A549 (cell line): Measurements from ENCODE around the gene NXT1. TPM values are rescaled to one million over a fixed set of nuclear protein-coding genes. Genes with fewer than 3 reads are reported as not detected.

ENCODE experiments used
- ATAC-seq, 2 experiments: fragments of 200-7000 bp in 1 of 2; fragments of >200 bp in 1 of 2; cut with Nextera tagmentation in 1 of 2; cut with Tn5 transposase in 1 of 2; 3 replicates each; pipeline versions ENCODE4 v1.8.0 to v1.9.1; 2018 to 2020; ENCODE audit warnings: mild to moderate bottlenecking in 1 of 2, moderate library complexity in 1 of 2
- CTCF ChIA-PET: fragments of 300-600 bp; sonication (Branson Sonifier 250); formaldehyde crosslinking; extraction: SDS; loops from one replicate; lab custom pipeline; 2021; ENCODE audit warnings: antibody characterized with exemption, inconsistent platforms; lab: Yijun Ruan, JAX
- POLR2A ChIA-PET: fragments of 350-600 bp; formaldehyde crosslinking; extraction: SDS; loops from one replicate; lab custom pipeline; 2021; ENCODE audit warnings: antibody characterized with exemption, inconsistent platforms; lab: Yijun Ruan, JAX
- DNase-seq, 2 experiments: peaks; one replicate each; pipeline versions ENCODE4 v3.0.0 to v3.0.0-alpha.2; 2011 to 2016; ENCODE audit warnings: low read depth in 1 of 2, low spot score in 1 of 2
- FAIRE-seq: peaks from 2 replicates; lab custom pipeline; 2011; peaks lifted over from hg19 to GRCh38; lab: Jason Lieb, UNC
- H3K27ac ChIP-seq, 2 experiments: fragments of >200 bp; sonication (Bioruptor Twin); formaldehyde crosslinking; 3 replicates each; pipeline ENCODE4 v1.5.1; 2016 to 2017
- H3K4me1 ChIP-seq: fragments of >200 bp; sonication (Bioruptor Twin); formaldehyde crosslinking; 3 replicates; pipeline ENCODE4 v1.6.1; 2016
- H3K4me2 ChIP-seq: fragments of >200 bp; sonication (Bioruptor Twin); formaldehyde crosslinking; 3 replicates; pipeline ENCODE4 v1.6.1; 2016
- H3K4me3 ChIP-seq: fragments of >200 bp; sonication (Bioruptor Twin); formaldehyde crosslinking; 3 replicates; pipeline ENCODE4 v1.5.1; 2016
- H3K9me3 ChIP-seq: fragments of >200 bp; sonication (Bioruptor Twin); formaldehyde crosslinking; 3 replicates; pipeline ENCODE4 v1.6.1; 2016
- BHLHE40 ChIP-seq: IDR thresholded peaks from 2 replicates; pipeline ENCODE4 v1.6.1; 2012; ENCODE audit warnings: low read depth, low read length, inconsistent platforms
- CBX8 ChIP-seq: fragments of 200-600 bp; sonication (generic); IDR thresholded peaks from 2 replicates; pipeline ENCODE4 v1.6.1; 2016
- EHF ChIP-seq: fragments of 250-450 bp; sonication (Bioruptor Pico); IDR thresholded peaks from 2 replicates; pipeline ENCODE4 v1.5.0; 2020; ENCODE audit warnings: mild to moderate bottlenecking
- EHMT2 ChIP-seq: fragments of 200-600 bp; sonication (generic); IDR thresholded peaks from 2 replicates; pipeline ENCODE4 v1.6.1; 2016; ENCODE audit warnings: antibody characterized with exemption, low read depth, mild to moderate bottlenecking, moderate library complexity
- EP300 ChIP-seq, 2 experiments: fragments of >200 bp; sonication (Bioruptor Twin); formaldehyde crosslinking; IDR thresholded peaks; 2 replicates in 1 of 2; 3 replicates in 1 of 2; pipeline ENCODE4 v1.6.1; 2016 to 2017
- ESRRA ChIP-seq: fragments of 150-350 bp; IDR thresholded peaks from 2 replicates; pipeline ENCODE4 v1.6.1; 2014; ENCODE audit warnings: mild to moderate bottlenecking, low read length, borderline replicate concordance
- FOSB ChIP-seq: fragments of 250-450 bp; sonication (Bioruptor Pico); IDR thresholded peaks from 2 replicates; pipeline ENCODE4 v1.5.0; 2020; ENCODE audit warnings: mild to moderate bottlenecking, moderate library complexity
- HEYL ChIP-seq: fragments of 250-450 bp; sonication (Bioruptor Pico); IDR thresholded peaks from 2 replicates; pipeline ENCODE4 v1.8.0; 2021; ENCODE audit warnings: mild to moderate bottlenecking, moderate library complexity
- HOXA7 ChIP-seq: fragments of 250-450 bp; sonication (Bioruptor Pico); IDR thresholded peaks from 2 replicates; pipeline ENCODE4 v1.5.0; 2020; ENCODE audit warnings: mild to moderate bottlenecking, moderate library complexity
- HOXB13 ChIP-seq: fragments of 250-450 bp; sonication (Bioruptor Pico); IDR thresholded peaks from 2 replicates; pipeline ENCODE4 v1.5.0; 2020; ENCODE audit warnings: low read depth, mild to moderate bottlenecking, moderate library complexity
- HOXB5 ChIP-seq: fragments of 250-450 bp; sonication (Bioruptor Pico); IDR thresholded peaks from 2 replicates; pipeline ENCODE4 v1.5.0; 2020; ENCODE audit warnings: mild to moderate bottlenecking, moderate library complexity
- JUN ChIP-seq, 2 experiments: fragments of >200 bp; sonication (Bioruptor Twin); formaldehyde crosslinking; IDR thresholded peaks; 2 replicates in 1 of 2; 3 replicates in 1 of 2; pipeline ENCODE4 v1.6.1; 2016 to 2017
- KDM5A ChIP-seq: fragments of 200-600 bp; sonication (generic); IDR thresholded peaks from 2 replicates; pipeline ENCODE4 v1.6.1; 2016; ENCODE audit warnings: antibody characterized with exemption, mild to moderate bottlenecking
- MAFK ChIP-seq: fragments of 450-650 bp; IDR thresholded peaks from 2 replicates; pipeline ENCODE4 v1.6.1; 2014; ENCODE audit not compliant: partially characterized antibody
- NFE2L2 ChIP-seq: fragments of 150-350 bp; conservative IDR thresholded peaks from 2 replicates; pipeline ENCODE4 v1.6.1; 2014; ENCODE audit warnings: low read length
- NPAS2 ChIP-seq: fragments of 250-450 bp; sonication (Bioruptor Pico); IDR thresholded peaks from 2 replicates; pipeline ENCODE4 v1.8.0; 2022; ENCODE audit warnings: mild to moderate bottlenecking, moderate library complexity, borderline replicate concordance
- NR3C1 ChIP-seq: fragments of >200 bp; sonication (Bioruptor Twin); formaldehyde crosslinking; IDR thresholded peaks from 3 replicates; pipeline ENCODE4 v1.6.1; 2017
- POLR2AphosphoS2 ChIP-seq: conservative IDR thresholded peaks from 2 replicates; pipeline ENCODE4 v1.6.1; 2012; ENCODE audit warnings: low read length, improper control_type of control experiment, inconsistent platforms
- RFX5 ChIP-seq: fragments of 450-650 bp; IDR thresholded peaks from 2 replicates; pipeline ENCODE4 v1.7.1; 2014; ENCODE audit warnings: antibody characterized with exemption, mild to moderate bottlenecking, moderate library complexity
- RNF2 ChIP-seq: fragments of 200-600 bp; sonication (generic); IDR thresholded peaks from 2 replicates; pipeline ENCODE4 v1.6.1; 2016; ENCODE audit warnings: low read depth, mild to moderate bottlenecking, antibody characterized with exemption, moderate library complexity, borderline replicate concordance
- SMC3 ChIP-seq: fragments of >200 bp; sonication (Bioruptor Twin); formaldehyde crosslinking; IDR thresholded peaks from 3 replicates; pipeline ENCODE4 v1.6.1; 2018; ENCODE audit warnings: inconsistent platforms
- TFCP2L1 ChIP-seq: fragments of 250-450 bp; sonication (Bioruptor Pico); IDR thresholded peaks from 2 replicates; pipeline ENCODE4 v1.5.0; 2021; ENCODE audit warnings: mild to moderate bottlenecking
- TP53 ChIP-seq: fragments of 250-450 bp; sonication (Bioruptor Pico); IDR thresholded peaks from 2 replicates; pipeline ENCODE4 v1.5.0; 2021; ENCODE audit warnings: mild to moderate bottlenecking, moderate library complexity
- ZFP36 ChIP-seq: fragments of 450-650 bp; IDR thresholded peaks from 2 replicates; pipeline ENCODE4 v1.6.1; 2014; ENCODE audit warnings: borderline replicate concordance; ENCODE audit not compliant: partially characterized antibody
- WGBS: methylation state at CpG from one replicate; pipeline ENCODE4 v1.1.6; 2017; ENCODE audit errors: missing lambda C conversion rate; 5-methylcytosine and 5-hydroxymethylcytosine counted together
- polyA plus RNA-seq, 4 experiments: library from polyadenylated mRNA; depleted of rRNA in 3 of 4; stranded (reverse); fragments of >200 nt; fragmentation: RNase III in 1 of 4; extraction: RNeasy Plus Mini Kit Qiagen cat#74134 plus additional on column Dnase treatment in 1 of 4; gene quantifications; 2 replicates in 3 of 4; 3 replicates in 1 of 4; pipeline ENCODE4 v1.2.3, GENCODE V29; 2011 to 2017
- TF ChIP-seq, protein P1 (sequence below): IDR thresholded peaks from 2 replicates; pipeline ENCODE4 v1.6.1; 2012; ENCODE audit warnings: low read depth, borderline replicate concordance
- TF ChIP-seq, protein P2 (sequence below): fragments of 200-600 bp; sonication (generic); IDR thresholded peaks from 2 replicates; pipeline ENCODE4 v1.6.1; 2016; ENCODE audit warnings: antibody characterized with exemption, mild to moderate bottlenecking, moderate library complexity
- TF ChIP-seq, protein P3 (sequence below): IDR thresholded peaks from 2 replicates; pipeline ENCODE4 v1.6.1; 2012
- TF ChIP-seq, protein P4 (sequence below): fragments of 150-350 bp; IDR thresholded peaks from 2 replicates; pipeline ENCODE4 v1.6.1; 2014; ENCODE audit warnings: low read depth, mild to moderate bottlenecking, low read length

NXT1 gene
- polyA plus RNA-seq, 2 of the 4 experiments (the other 2 are of a cell fraction), result 45.1 to 71.8 TPM

DNA sequence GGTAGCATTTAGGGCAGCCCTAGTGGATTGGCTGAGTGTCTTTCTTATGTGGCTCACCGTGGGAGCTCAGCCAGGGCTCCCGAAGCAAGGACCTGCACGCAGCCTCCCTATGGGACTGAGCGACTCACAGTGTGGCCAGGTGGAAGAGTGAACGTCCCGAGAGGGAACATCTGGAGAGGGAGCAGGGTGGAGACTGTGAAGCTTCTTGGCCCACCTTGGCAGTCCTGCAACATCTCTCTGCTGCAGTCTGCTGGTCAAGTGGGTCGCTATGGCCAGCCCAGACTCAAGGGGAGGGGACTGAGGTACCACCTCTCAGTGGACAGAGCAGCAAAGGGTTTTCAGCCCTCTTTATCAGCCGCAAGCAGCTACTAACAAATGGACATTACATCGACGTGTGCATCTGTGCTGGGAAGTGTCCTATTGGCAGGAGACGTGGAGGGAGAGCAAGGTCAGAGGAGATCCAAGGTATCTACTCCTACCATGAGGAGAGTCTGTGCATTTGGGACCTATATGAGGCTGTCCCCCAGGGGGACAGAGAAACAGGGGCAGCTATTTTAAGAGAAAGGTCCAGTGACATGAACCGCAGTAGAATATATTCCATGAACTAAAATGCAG is 49.0 kb upstream of the NXT1 start:
- CTCF ChIA-PET, result interaction anchor here (1.0 to 2.9 kb wide), 4 partner anchors 10 to 39 kb away, joined by 3 to 9 read pairs (median 6); no protein-coding TSS in a partner anchor
- DNase-seq (no peak), FAIRE-seq (no peak)

DNA sequence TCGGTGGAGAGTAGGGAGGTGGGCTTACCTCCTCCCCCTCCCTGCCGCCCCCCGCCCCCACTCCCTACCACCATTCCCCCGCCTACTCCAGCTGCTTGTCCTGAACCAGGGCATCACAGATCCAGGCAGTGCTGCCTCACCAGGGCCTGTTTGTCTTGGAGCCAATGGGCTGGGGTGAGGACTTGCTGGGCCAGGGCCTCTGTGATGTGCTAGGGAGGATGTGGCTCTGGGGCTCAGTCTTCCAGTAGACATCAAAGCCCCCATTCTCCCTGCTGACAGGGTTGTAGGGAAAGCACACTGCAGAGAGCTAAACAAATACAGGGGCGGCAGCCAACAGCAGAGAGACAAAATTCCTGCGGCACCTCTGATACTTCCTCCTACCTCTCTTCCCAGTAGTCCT is 48.2 kb upstream of the NXT1 start:
- H3K4me3 ChIP-seq, result no peak overlapping the region
- 45% methylated on average over 3 of the region's 6 CpGs for WGBS
- H3K4me2 ChIP-seq, result no peak overlapping the region
- CTCF ChIA-PET, result interaction anchor here (1.0 to 2.9 kb wide), 3 partner anchors 18 to 38 kb away, joined by 3 to 9 read pairs (median 9); no protein-coding TSS in a partner anchor
- no peak for DNase-seq
- TF ChIP-seq RFX5 (no peak), SMC3 (no peak), EHF (CRISPR knock-in tag) (no peak), EHMT2 (no peak), BHLHE40 (no peak), FOSB (CRISPR knock-in tag) (no peak), TFCP2L1 (no peak), HEYL (CRISPR knock-in tag) (no peak)
- TF ChIP-seq, all 56 proteins: peak for 0
- FAIRE-seq (no peak), ATAC-seq (no peak)
- POLR2A ChIA-PET, result no interaction called here
- H3K4me1 ChIP-seq, result no peaks in the 10 kb centered on the region
- no peaks in the 10 kb centered on the region for H3K9me3 ChIP-seq
- H3K27ac ChIP-seq, result no peak overlapping the region

More for the DNA sequence above, 49.0 kb upstream of the NXT1 start:
- no peak overlapping the region for H3K4me3 ChIP-seq
- POLR2A ChIA-PET, result no interaction called here
- H3K27ac ChIP-seq, result no peak overlapping the region
- no peaks in the 10 kb centered on the region for H3K9me3 ChIP-seq
- 46% methylated on average over 12 of the region's 12 CpGs for WGBS
- no peaks in the 10 kb centered on the region for H3K4me1 ChIP-seq
- TF ChIP-seq, protein P1, sequence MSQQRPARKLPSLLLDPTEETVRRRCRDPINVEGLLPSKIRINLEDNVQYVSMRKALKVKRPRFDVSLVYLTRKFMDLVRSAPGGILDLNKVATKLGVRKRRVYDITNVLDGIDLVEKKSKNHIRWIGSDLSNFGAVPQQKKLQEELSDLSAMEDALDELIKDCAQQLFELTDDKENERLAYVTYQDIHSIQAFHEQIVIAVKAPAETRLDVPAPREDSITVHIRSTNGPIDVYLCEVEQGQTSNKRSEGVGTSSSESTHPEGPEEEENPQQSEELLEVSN, result no peak
- TF ChIP-seq, protein P2, sequence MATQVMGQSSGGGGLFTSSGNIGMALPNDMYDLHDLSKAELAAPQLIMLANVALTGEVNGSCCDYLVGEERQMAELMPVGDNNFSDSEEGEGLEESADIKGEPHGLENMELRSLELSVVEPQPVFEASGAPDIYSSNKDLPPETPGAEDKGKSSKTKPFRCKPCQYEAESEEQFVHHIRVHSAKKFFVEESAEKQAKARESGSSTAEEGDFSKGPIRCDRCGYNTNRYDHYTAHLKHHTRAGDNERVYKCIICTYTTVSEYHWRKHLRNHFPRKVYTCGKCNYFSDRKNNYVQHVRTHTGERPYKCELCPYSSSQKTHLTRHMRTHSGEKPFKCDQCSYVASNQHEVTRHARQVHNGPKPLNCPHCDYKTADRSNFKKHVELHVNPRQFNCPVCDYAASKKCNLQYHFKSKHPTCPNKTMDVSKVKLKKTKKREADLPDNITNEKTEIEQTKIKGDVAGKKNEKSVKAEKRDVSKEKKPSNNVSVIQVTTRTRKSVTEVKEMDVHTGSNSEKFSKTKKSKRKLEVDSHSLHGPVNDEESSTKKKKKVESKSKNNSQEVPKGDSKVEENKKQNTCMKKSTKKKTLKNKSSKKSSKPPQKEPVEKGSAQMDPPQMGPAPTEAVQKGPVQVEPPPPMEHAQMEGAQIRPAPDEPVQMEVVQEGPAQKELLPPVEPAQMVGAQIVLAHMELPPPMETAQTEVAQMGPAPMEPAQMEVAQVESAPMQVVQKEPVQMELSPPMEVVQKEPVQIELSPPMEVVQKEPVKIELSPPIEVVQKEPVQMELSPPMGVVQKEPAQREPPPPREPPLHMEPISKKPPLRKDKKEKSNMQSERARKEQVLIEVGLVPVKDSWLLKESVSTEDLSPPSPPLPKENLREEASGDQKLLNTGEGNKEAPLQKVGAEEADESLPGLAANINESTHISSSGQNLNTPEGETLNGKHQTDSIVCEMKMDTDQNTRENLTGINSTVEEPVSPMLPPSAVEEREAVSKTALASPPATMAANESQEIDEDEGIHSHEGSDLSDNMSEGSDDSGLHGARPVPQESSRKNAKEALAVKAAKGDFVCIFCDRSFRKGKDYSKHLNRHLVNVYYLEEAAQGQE, result no peak
- TF ChIP-seq HOXB13 (CRISPR knock-in tag) (no peak), HOXA7 (CRISPR knock-in tag) (no peak), RNF2 (no peak), NFE2L2 (no peak), TFCP2L1 (no peak), HOXB5 (CRISPR knock-in tag) (no peak), NR3C1 (no peak)
- TF ChIP-seq, protein P3, sequence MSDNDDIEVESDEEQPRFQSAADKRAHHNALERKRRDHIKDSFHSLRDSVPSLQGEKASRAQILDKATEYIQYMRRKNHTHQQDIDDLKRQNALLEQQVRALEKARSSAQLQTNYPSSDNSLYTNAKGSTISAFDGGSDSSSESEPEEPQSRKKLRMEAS, result no peak
- no peak for ATAC-seq
- H3K4me2 ChIP-seq, result no peak overlapping the region

DNA sequence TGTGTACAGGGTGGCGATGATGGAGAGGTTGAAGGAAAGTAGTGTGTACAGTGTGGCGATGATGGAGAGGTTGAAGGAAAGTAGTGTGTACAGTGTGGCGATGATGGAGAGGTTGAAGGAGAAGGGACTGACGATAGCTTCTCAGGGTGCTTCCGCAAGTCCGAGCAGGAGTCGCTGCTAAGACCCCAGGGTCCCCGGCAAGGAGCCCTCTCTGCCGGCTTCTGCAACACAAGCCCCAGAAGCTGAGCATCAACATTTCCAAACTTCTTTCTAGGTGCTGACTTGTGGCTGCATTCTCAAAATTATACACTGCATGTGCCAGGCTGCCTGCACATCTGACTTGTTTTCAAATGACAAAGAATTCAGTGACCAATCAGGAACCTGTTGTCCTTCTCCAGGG is 47.8 kb upstream of the NXT1 start:
- no peak overlapping the region for H3K27ac ChIP-seq
- H3K9me3 ChIP-seq, result no peaks in the 10 kb centered on the region
- no peak overlapping the region for H3K4me3 ChIP-seq
- FAIRE-seq, result no peak
- ATAC-seq, result no peak
- H3K4me2 ChIP-seq, result no peak overlapping the region
- DNase-seq, result no peak
- ChIA-PET POLR2A (no interaction called here), CTCF (interaction anchor here (1.0 to 2.9 kb wide), 3 partner anchors 19 to 37 kb away, joined by 3 to 10 read pairs (median 9); no protein-coding TSS in a partner anchor)
- WGBS, result 60% methylated on average over 9 of the region's 9 CpGs
- no peaks in the 10 kb centered on the region for H3K4me1 ChIP-seq
- TF ChIP-seq JUN (IDR thresholded peaks at IDR 0.05) (no peak), NR3C1 (no peak), POLR2AphosphoS2 (no peak), ZFP36 (no peak), RFX5 (no peak), NPAS2 (no peak), KDM5A (no peak), BHLHE40 (no peak), EP300 (IDR thresholded peaks at IDR 0.05) (no peak), CBX8 (no peak), ESRRA (no peak), MAFK (no peak), TP53 (CRISPR knock-in tag) (no peak), SMC3 (no peak)
- TF ChIP-seq, protein P3, result no peak
- TF ChIP-seq, protein P1, result no peak
- TF ChIP-seq, protein P4, sequence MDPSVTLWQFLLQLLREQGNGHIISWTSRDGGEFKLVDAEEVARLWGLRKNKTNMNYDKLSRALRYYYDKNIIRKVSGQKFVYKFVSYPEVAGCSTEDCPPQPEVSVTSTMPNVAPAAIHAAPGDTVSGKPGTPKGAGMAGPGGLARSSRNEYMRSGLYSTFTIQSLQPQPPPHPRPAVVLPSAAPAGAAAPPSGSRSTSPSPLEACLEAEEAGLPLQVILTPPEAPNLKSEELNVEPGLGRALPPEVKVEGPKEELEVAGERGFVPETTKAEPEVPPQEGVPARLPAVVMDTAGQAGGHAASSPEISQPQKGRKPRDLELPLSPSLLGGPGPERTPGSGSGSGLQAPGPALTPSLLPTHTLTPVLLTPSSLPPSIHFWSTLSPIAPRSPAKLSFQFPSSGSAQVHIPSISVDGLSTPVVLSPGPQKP, result no peak
